Smooth muscle cell (in vitro differentiated cells): ENCODE measurements around the gene NFATC2. TPM values are rescaled to one million over a fixed set of nuclear protein-coding genes. Genes with fewer than 3 reads are reported as not detected.
"Not testable (repeated sequence)": the region's sequence is repeated elsewhere in the genome, so short reads cannot be mapped to it uniquely, and the experiment has no call there.

Experiments
- DNase-seq: peaks from one replicate; lab custom pipeline; 2025; ENCODE audit not compliant: unreplicated experiment; lab: John Stamatoyannopoulos, UW
- H2AFZ ChIP-seq: fragments of 200-600 bp; sonication (generic); 2 replicates; pipeline ENCODE4 v1.6.0; 2016; ENCODE audit warnings: antibody characterized with exemption, low read depth, mild to moderate bottlenecking
- H3F3A ChIP-seq: fragments of 200-600 bp; sonication (generic); 2 replicates; pipeline ENCODE4 v1.6.0; 2017; ENCODE audit warnings: antibody characterized with exemption, low read depth
- H3K27ac ChIP-seq: fragments of 200-600 bp; sonication (generic); 2 replicates; pipeline ENCODE4 v1.5.1; 2016; ENCODE audit warnings: low read depth, mild to moderate bottlenecking
- H3K27me3 ChIP-seq: fragments of 200-600 bp; sonication (generic); 2 replicates; pipeline ENCODE4 v1.6.1; 2016; ENCODE audit warnings: low read depth, mild to moderate bottlenecking
- H3K36me3 ChIP-seq: fragments of 200-600 bp; sonication (generic); 2 replicates; pipeline ENCODE4 v1.5.1; 2016; ENCODE audit warnings: low read depth
- H3K4me1 ChIP-seq: fragments of 200-600 bp; sonication (generic); 2 replicates; pipeline ENCODE4 v1.5.1; 2016; ENCODE audit warnings: low read depth
- H3K4me2 ChIP-seq: fragments of 200-600 bp; sonication (generic); 2 replicates; pipeline ENCODE4 v1.6.0; 2016; ENCODE audit warnings: mild to moderate bottlenecking
- H3K4me3 ChIP-seq: fragments of 200-600 bp; sonication (generic); 2 replicates; pipeline ENCODE4 v1.5.1; 2016; ENCODE audit warnings: mild to moderate bottlenecking
- H3K79me2 ChIP-seq: fragments of 200-600 bp; sonication (generic); 2 replicates; pipeline ENCODE4 v1.6.0; 2016; ENCODE audit warnings: low read depth, mild to moderate bottlenecking
- H3K9ac ChIP-seq: fragments of 200-600 bp; sonication (generic); 2 replicates; pipeline ENCODE4 v1.6.0; 2016; ENCODE audit warnings: low read depth
- H3K9me3 ChIP-seq: fragments of 200-600 bp; sonication (generic); replicated peaks from 2 replicates; pipeline ENCODE4 v1.5.1; 2016; ENCODE audit warnings: low read depth
- H4K20me1 ChIP-seq: fragments of 200-600 bp; sonication (generic); 2 replicates; pipeline ENCODE4 v1.6.0; 2016; ENCODE audit warnings: low read depth
- CTCF ChIP-seq: fragments of 200-600 bp; sonication (generic); IDR thresholded peaks from 2 replicates; pipeline ENCODE4 v1.5.1; 2017; ENCODE audit warnings: borderline replicate concordance, mild to moderate bottlenecking, antibody characterized with exemption; ENCODE audit not compliant: insufficient read depth, poor library complexity, severe bottlenecking
- WGBS: methylation state at CpG from one replicate; pipeline ENCODE4 v1.1.7; 2016; ENCODE audit warnings: low lambda C conversion rate; 5-methylcytosine and 5-hydroxymethylcytosine counted together
- polyA plus RNA-seq: library from polyadenylated mRNA; unstranded; fragments of >200 nt; fragmentation: Nextera tagmentation; extraction: Ambion mirVana; gene quantifications from 2 replicates; pipeline ENCODE4 v1.2.1, GENCODE V29; 2016
- total RNA-seq: library from RNA; depleted of rRNA; stranded (reverse); fragments of >200 nt; gene quantifications from 2 replicates; pipeline ENCODE4 v1.2.3, GENCODE V29; 2014

NFATC2 gene
- total and polyA plus RNA-seq, 2 experiments from 2014 or later = 5.8 to 8.4 TPM

- Histone ChIP-seq H3K27me3 (no peaks in the 10 kb centered on the region), H3K79me2 (no peaks in the 10 kb centered on the region), H4K20me1 (no peaks in the 10 kb centered on the region), H3K4me2 (no peak overlapping the region), H3K36me3 (no peaks in the 10 kb centered on the region), H3K4me3 (no peak overlapping the region), H2AFZ (no peak overlapping the region), H3K27ac (peak overlapping the region; percentile 1), H3K9me3 (no peaks in the 10 kb centered on the region), H3K9ac (no peak overlapping the region), H3K4me1 (no peaks in the 10 kb centered on the region), H3F3A (no peaks in the 10 kb centered on the region)
- WGBS = 93% methylated on average over 8 of the region's 8 CpGs
- no peak for TF ChIP-seq CTCF
- DNase-seq = no peak
Measured at GRCh38 chr20:51463560-51463959, 79.0 kb downstream of the NFATC2 start.

GRCh38 chr20:51462566-51463276, 79.8 kb downstream of the NFATC2 start:
- no peak overlapping the region for H2AFZ ChIP-seq

GRCh38 chr20:51461846-51462245, 80.7 kb downstream of the NFATC2 start:
- not testable (repeated sequence) for H3K79me2 ChIP-seq, H3K4me2 ChIP-seq, H3K9ac ChIP-seq, H3K9me3 ChIP-seq, H3K4me3 ChIP-seq, H3F3A ChIP-seq, H4K20me1 ChIP-seq, H2AFZ ChIP-seq, H3K27me3 ChIP-seq, H3K4me1 ChIP-seq, DNase-seq, H3K36me3 ChIP-seq, H3K27ac ChIP-seq
- 92% methylated on average over 5 of the region's 5 CpGs for WGBS

More at GRCh38 chr20:51462566-51463276, 79.8 kb downstream of the NFATC2 start:
- no peak for DNase-seq
- no peak overlapping the region for H3K4me3 ChIP-seq
- WGBS = 69% methylated on average over 12 of the region's 12 CpGs
- H3K9ac ChIP-seq = no peak overlapping the region
- no peaks in the 10 kb centered on the region for H3K27me3 ChIP-seq
- no peak for TF ChIP-seq CTCF
- H3K36me3 ChIP-seq = no peaks in the 10 kb centered on the region
- no peaks in the 10 kb centered on the region for H3K79me2 ChIP-seq
- no peak overlapping the region for H3K4me2 ChIP-seq
- H3K27ac ChIP-seq = peak overlapping the region; percentile 1
- no peaks in the 10 kb centered on the region for H3K9me3 ChIP-seq
- no peaks in the 10 kb centered on the region for H4K20me1 ChIP-seq
- no peaks in the 10 kb centered on the region for H3F3A ChIP-seq
- no peaks in the 10 kb centered on the region for H3K4me1 ChIP-seq

- DNase-seq = no peak
- WGBS = 90% methylated on average over 8 of the region's 8 CpGs
- H3K79me2 ChIP-seq = no peaks in the 10 kb centered on the region
- H3K36me3 ChIP-seq = no peaks in the 10 kb centered on the region
- H2AFZ ChIP-seq = no peak overlapping the region
- peaks cover 5% of the 10 kb centered on the region for H3F3A ChIP-seq
- no peak overlapping the region for H3K27ac ChIP-seq
- no peak overlapping the region for H3K4me2 ChIP-seq
- no peak for TF ChIP-seq CTCF
- H3K4me3 ChIP-seq = no peak overlapping the region
- no peaks in the 10 kb centered on the region for H3K27me3 ChIP-seq
- H3K4me1 ChIP-seq = peaks cover 7% of the 10 kb centered on the region
- no peaks in the 10 kb centered on the region for H3K9me3 ChIP-seq
- H3K9ac ChIP-seq = no peak overlapping the region
- no peaks in the 10 kb centered on the region for H4K20me1 ChIP-seq
Measured at GRCh38 chr20:51461306-51461705, 81.2 kb downstream of the NFATC2 start.
